Bronchus fibroblast of lung (primary cell): ENCODE measurements around the gene CCND1. TPM values are rescaled to one million over a fixed set of nuclear protein-coding genes. Genes with fewer than 3 reads are reported as not detected.

ENCODE experiments used
- total RNA-seq: library from RNA; depleted of rRNA; stranded (reverse); fragments of >200 nt; gene quantifications from 2 replicates; pipeline ENCODE4 v1.2.3, GENCODE V29; 2015

The CCND1 gene
- 112 and 125 TPM in 2 replicates for total RNA-seq

GRCh38 chr11:69640995-69641581, at the start of gene CCND1:
CCND1 (plus strand) TSS chr11:69641156; CDS start chr11:69641314, 158 bp downstream.

GRCh38 chr11:69674886-69675714, 34.1 kb downstream of the CCND1 start, which contains the start of gene LTO1:
LTO1 (minus strand) TSS chr11:69675353; CDS start chr11:69675239, 114 bp downstream.

Other genes starting within 250 kb of the CCND1 start
- not detected in 2 replicates for gene LINC01488, start 159.5 kb upstream of the CCND1 start, total RNA-seq
- gene LTO1, start 34.2 kb downstream of the CCND1 start, total RNA-seq = 10.4 and 11.4 TPM in 2 replicates
- not detected in 2 replicates for gene FGF19, start 62.9 kb downstream of the CCND1 start, total RNA-seq
- gene FGF4, start 134.2 kb downstream of the CCND1 start, total RNA-seq = not detected in 2 replicates
- gene FGF3, start 178.3 kb downstream of the CCND1 start, total RNA-seq = not detected in 2 replicates